GM18502 (cell line): ENCODE measurements around the gene NABP2.

Source experiments
- ATAC-seq: cut with Tn5 transposase; IDR thresholded peaks from one replicate; pipeline ENCODE4 v1.9.1; 2021; ENCODE audit warnings: mild to moderate bottlenecking; ENCODE audit not compliant: unreplicated experiment, poor library complexity

Gene NABP2

GRCh38 chr12:56208006-56208405, 16.1 kb upstream of the NABP2 start:
- no peak for ATAC-seq

- no peak for ATAC-seq
These were observed 11.8 kb upstream of the NABP2 start for GRCh38 chr12:56212361-56212760.

- no peak for ATAC-seq
These were observed 10.3 kb upstream of the NABP2 start for GRCh38 chr12:56213878-56214277.

GRCh38 chr12:56216461-56216860, 7.7 kb upstream of the NABP2 start:
- ATAC-seq = no peak

GRCh38 chr12:56219840-56220239, 4.3 kb upstream of the NABP2 start:
- ATAC-seq = no peak

GRCh38 chr12:56220611-56221231, 3.4 kb upstream of the NABP2 start:
- no peak for ATAC-seq

- peak; percentile 29 for ATAC-seq
These were observed 2.8 kb upstream of the NABP2 start for GRCh38 chr12:56221232-56221756.

GRCh38 chr12:56221757-56222530, 2.2 kb upstream of the NABP2 start, which contains the start of gene RNF41:
RNF41 (minus strand) TSS chr12:56221922; CDS start chr12:56214047, 7,875 bp downstream.
- peak; percentile 83 for ATAC-seq

GRCh38 chr12:56222531-56222895, 1.6 kb upstream of the NABP2 start:
- no peak for ATAC-seq

GRCh38 chr12:56223571-56224101, 506 bp upstream of the NABP2 start:
- ATAC-seq = no peak

- ATAC-seq = no peak
These were observed 812 bp downstream of the NABP2 start for GRCh38 chr12:56224954-56225353.

GRCh38 chr12:56229082-56229481, 4.9 kb downstream of the NABP2 start:
- ATAC-seq = no peak

GRCh38 chr12:56229916-56230431, 5.8 kb downstream of the NABP2 start, which contains the start of gene SLC39A5:
SLC39A5 (plus strand) TSS chr12:56230051; CDS start chr12:56231275, 1,224 bp downstream.
- ATAC-seq = no peak

- no peak for ATAC-seq
These were observed 6.5 kb downstream of the NABP2 start for GRCh38 chr12:56230432-56231183.

- ATAC-seq = no peak
These were observed 7.0 kb downstream of the NABP2 start for GRCh38 chr12:56231184-56231582.

GRCh38 chr12:56234746-56235436, 10.7 kb downstream of the NABP2 start:
- ATAC-seq = no peak

- ATAC-seq = no peak
These were observed 11.9 kb downstream of the NABP2 start for GRCh38 chr12:56236091-56236490.

- no peak for ATAC-seq
These were observed 12.8 kb downstream of the NABP2 start for GRCh38 chr12:56236985-56237384.

GRCh38 chr12:56237552-56237951, 13.4 kb downstream of the NABP2 start:
- ATAC-seq = no peak
